GM12801 (cell line): ENCODE data around the gene SLC6A9.

Experiments used
- CTCF ChIP-seq: IDR thresholded peaks from one replicate; pipeline ENCODE4 v1.5.1; 2011; ENCODE audit warnings: control low read depth; ENCODE audit not compliant: insufficient read length; ENCODE audit errors: extremely low read depth

Gene SLC6A9

GRCh38 chr1:43991476-43992231, 39.6 kb downstream of the SLC6A9 start, which contains the start of gene CCDC24:
Gene CCDC24 (plus strand): TSS chr1:43991599. CDS start chr1:43991879, 280 bp downstream.
- TF ChIP-seq CTCF: no peak

- TF ChIP-seq CTCF: no peak
Measured at GRCh38 chr1:43991200-43991475, 40.1 kb downstream of the SLC6A9 start.

GRCh38 chr1:43990271-43991199, 40.7 kb downstream of the SLC6A9 start:
- no peak for TF ChIP-seq CTCF

- TF ChIP-seq CTCF: no peak
Measured at GRCh38 chr1:43987159-43987902, 43.9 kb downstream of the SLC6A9 start.

- TF ChIP-seq CTCF: no peak
Measured at GRCh38 chr1:43986712-43987111, 44.5 kb downstream of the SLC6A9 start.

- TF ChIP-seq CTCF: no peak
Measured at GRCh38 chr1:43985984-43986595, 45.2 kb downstream of the SLC6A9 start.
